Measurements from ENCODE around the gene SCNN1G.

The SCNN1G gene

GRCh38 chr16:23257682-23258081 is 75.1 kb downstream of the SCNN1G start:
- Mint-ChIP-seq H3K9me3 (no peaks in the 10 kb centered on the region), H3K36me3 (no peaks in the 10 kb centered on the region), H3K4me3 (no peak overlapping the region), H3K27ac (no peak overlapping the region), H3K4me1 (no peaks in the 10 kb centered on the region), H3K27me3 (peaks cover 14% of the 10 kb centered on the region)
- CTCF ChIA-PET = no interaction called here
- DNase-seq = no peak

- peaks cover 14% of the 10 kb centered on the region for H3K27me3 Mint-ChIP-seq
- no peaks in the 10 kb centered on the region for H3K4me1 Mint-ChIP-seq
These were observed 76.3 kb downstream of the SCNN1G start for GRCh38 chr16:23258919-23259237.

More at GRCh38 chr16:23258919-23259237, 76.3 kb downstream of the SCNN1G start:
- DNase-seq = no peak
- H3K9me3 Mint-ChIP-seq = no peaks in the 10 kb centered on the region
- CTCF ChIA-PET = no interaction called here
- H3K27ac Mint-ChIP-seq = no peak overlapping the region
- H3K36me3 Mint-ChIP-seq = no peaks in the 10 kb centered on the region
- H3K4me3 Mint-ChIP-seq = no peak overlapping the region

Data from activated naive CD4-positive, alpha-beta T cell treated with anti-CD3 and anti-CD28 coated beads, Interleukin-2, amount 10 ng/mL, durations not matched to agents 7 days and 5 days (primary cell).